ENCODE measurements around the gene CLBA1.

Gene CLBA1

DNA sequence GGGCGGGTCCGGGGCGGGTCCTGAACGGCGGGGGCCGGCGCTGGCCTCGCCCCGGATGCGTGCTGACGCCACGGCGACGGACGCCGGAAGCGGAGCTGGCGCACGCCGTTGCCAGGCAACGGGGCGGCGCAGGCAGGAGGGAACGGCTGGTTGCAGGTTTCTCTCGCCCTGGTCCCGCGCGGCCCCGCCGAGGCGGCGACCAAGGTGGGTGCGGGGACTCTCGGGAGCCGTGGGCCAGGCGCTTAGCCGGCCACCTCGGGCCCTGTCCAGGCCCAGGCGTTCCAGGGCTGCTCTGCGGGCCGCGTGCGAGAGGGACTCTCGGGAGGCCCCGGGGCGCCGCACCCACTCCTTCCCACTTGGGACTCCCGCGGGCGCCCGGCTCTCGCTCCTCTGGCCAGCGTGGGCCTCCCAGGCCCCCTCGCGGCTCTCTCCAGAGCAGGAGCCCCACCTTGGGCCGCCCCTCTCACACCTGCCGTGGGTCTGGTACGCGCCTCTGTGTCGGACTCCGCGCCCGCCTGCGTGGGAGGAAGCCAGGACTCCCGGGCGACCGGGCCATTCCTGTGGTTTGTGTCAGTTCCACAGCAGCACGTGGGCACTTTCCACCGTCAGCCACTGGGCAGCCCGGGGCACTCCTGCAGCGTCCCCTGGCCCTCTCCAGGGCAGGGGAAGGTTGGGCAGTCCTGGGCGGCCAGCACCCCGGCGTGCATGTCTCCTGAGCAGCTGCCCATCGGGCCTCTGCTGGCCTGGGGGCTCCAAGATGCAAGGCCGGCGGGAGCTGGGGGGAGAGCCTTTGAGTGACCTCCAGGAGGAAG is at the start of gene CLBA1:
TSS of gene CLBA1 (plus strand) at position 114 of the 812 bp plus-strand sequence. CDS start at position 758, 644 bp downstream.
- Histone ChIP-seq H3K4me3 (peak within 1 kb of the TSS; percentile 88), H3K27ac (no peak within 1 kb of the TSS), H3K9me3 (ENCODE audit: low read depth, low read length) (no peaks in the 10 kb centered on the region), H3K9ac (ENCODE audit: insufficient read length) (peak within 1 kb of the TSS; percentile 71), H3K36me3 (ENCODE audit: insufficient read depth, low read length) (no peaks in the 10 kb centered on the region)
- TF ChIP-seq FOXP2 (optimal IDR thresholded peaks at IDR 0.05; ENCODE audit: control extremely low read depth, extremely low read length, insufficient read depth) (peak; percentile 69), POLR2AphosphoS5 (IDR thresholded peaks at IDR 0.05; ENCODE audit: borderline replicate concordance, low read depth, low read length) (peak; percentile 53; the same call in 1 of the 2 replicates), EZH2 (IDR thresholded peaks at IDR 0.05) (no peak)
- DNase-seq (ENCODE audit: low read depth, low spot score), result no peak

DNA sequence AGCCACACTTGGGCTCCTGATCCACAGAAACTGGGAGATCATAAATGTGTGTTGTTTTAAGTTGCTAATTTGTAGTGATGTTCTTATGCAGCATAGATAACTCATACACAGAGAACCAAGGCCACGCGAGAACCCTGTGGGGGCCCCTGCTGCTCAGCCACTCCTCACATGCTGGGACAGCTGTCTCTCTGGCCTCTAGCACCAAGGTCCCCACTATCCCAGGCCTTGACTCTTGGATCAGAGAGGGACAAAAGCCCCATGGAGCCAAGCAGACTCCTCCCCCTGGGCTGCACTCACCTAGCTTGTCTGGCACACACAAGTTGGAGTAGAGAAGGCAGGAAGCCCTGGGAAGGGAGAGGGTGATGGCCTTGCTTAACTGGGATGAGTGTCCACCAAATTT is 49.6 kb upstream of the CLBA1 start:
- H3K9ac ChIP-seq (ENCODE audit: insufficient read length), result no peak overlapping the region
- H3K4me3 ChIP-seq, result no peak overlapping the region
- TF ChIP-seq EZH2 (IDR thresholded peaks at IDR 0.05) (no peak), POLR2AphosphoS5 (IDR thresholded peaks at IDR 0.05; ENCODE audit: borderline replicate concordance, low read depth, low read length) (no peak), FOXP2 (optimal IDR thresholded peaks at IDR 0.05; ENCODE audit: control extremely low read depth, extremely low read length, insufficient read depth) (no peak)
- no peak for DNase-seq (ENCODE audit: low read depth, low spot score)
- H3K9me3 ChIP-seq (ENCODE audit: low read depth, low read length), result no peaks in the 10 kb centered on the region
- H3K27ac ChIP-seq, result no peak overlapping the region
- H3K36me3 ChIP-seq (ENCODE audit: insufficient read depth, low read length), result no peaks in the 10 kb centered on the region

DNA sequence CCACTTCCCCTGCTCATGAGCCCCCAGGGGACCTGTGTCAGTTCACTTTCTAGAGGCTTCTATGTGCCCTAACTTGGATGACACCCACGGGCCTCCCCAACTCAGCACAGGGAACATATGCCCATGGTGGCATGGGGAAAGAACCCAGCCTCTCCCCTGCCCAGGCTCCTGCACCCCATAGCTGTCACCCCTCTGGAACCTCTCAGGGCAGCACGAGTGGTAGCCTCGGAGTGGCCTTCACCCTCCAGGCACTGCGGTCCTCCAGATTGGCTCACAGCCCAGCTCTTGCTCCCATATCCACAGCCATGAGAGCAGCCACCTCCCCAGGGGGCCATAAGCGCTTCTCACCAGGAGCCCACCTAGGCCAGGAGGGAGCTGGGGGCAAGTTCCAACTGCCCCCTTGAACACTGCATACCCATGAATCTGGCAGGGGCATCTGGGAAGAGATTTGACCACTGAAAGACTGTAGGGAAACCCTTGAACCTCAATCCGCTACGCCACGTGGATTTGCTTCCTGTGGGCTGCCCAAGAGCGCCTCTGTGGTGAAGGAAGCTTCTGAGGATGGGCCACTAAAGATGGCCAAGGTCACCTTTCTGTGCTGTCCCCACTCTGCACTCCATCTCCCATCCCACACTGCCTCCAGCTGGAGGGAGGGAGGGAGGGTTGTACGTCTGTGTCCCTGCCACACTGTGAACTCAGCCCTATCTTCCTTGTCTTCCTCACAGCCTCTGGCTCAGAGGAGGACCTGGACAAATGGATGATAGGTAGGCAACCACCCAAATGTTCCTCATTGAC is 49.0 kb upstream of the CLBA1 start:
- H3K4me3 ChIP-seq, result no peak overlapping the region
- no peak overlapping the region for H3K9ac ChIP-seq (ENCODE audit: insufficient read length)
- H3K27ac ChIP-seq, result no peak overlapping the region
- no peak for TF ChIP-seq FOXP2 (optimal IDR thresholded peaks at IDR 0.05; ENCODE audit: control extremely low read depth, extremely low read length, insufficient read depth)
- H3K9me3 ChIP-seq (ENCODE audit: low read depth, low read length), result no peaks in the 10 kb centered on the region
- no peak for DNase-seq (ENCODE audit: low read depth, low spot score)
- no peaks in the 10 kb centered on the region for H3K36me3 ChIP-seq (ENCODE audit: insufficient read depth, low read length)

DNA sequence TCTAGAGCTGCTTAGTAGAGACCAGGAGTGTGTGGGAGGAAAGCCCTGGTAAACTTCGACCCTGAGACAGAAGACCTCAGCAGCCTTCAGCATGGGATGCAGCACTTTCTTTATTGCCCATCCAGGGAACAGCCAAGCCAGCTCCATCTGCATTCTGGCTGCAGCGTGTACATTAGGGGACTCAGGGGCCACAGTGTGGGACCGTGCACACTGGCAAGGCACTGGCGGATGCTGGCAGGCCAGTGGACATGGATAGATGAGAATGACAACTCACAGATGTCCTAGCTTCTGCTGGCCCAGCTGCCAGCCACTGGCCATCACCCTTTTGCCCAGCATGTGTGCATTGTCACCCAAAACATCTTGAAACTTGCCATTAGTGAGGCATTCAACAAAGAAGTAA is 48.4 kb upstream of the CLBA1 start:
- TF ChIP-seq POLR2AphosphoS5 (IDR thresholded peaks at IDR 0.05; ENCODE audit: borderline replicate concordance, low read depth, low read length) (no peak), FOXP2 (optimal IDR thresholded peaks at IDR 0.05; ENCODE audit: control extremely low read depth, extremely low read length, insufficient read depth) (no peak)
- no peak overlapping the region for H3K9ac ChIP-seq (ENCODE audit: insufficient read length)

DNA sequence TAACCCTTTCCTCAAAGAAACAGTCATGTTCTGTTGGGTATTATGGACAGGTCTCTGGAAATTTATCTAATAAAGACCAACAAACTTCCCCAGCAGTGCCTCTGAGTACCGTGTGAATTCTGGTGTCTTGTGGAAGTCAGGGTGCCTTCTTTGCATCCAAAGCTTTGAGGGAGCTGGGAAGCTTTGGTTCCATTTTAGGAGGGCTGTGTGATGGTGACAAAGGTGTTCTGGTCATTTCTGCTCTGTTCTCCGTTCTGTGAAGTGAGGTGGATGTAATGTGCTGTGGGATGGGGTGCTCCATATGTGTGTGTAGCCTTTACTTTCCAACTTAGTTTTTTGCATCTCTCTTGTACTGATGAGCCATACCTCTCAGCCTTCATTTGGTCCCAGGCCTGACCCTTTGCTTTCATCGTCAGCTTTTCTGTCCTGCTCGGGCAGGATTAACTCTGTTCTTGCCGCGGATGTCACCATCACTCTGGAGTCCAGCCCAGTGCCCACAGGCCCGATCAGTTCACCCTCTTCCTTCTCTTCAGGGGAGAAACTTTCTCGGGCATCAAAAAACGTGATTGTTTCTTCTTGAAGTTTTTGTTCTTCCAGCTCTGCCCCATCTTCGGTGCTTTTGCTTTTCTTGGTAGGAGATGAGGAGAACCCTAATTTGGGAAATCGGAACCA is 47.8 kb upstream of the CLBA1 start:
- TF ChIP-seq EZH2 (IDR thresholded peaks at IDR 0.05) (no peak), POLR2AphosphoS5 (IDR thresholded peaks at IDR 0.05; ENCODE audit: borderline replicate concordance, low read depth, low read length) (no peak), FOXP2 (optimal IDR thresholded peaks at IDR 0.05; ENCODE audit: control extremely low read depth, extremely low read length, insufficient read depth) (no peak)
- no peak overlapping the region for H3K4me3 ChIP-seq
- no peak for DNase-seq (ENCODE audit: low read depth, low spot score)
- H3K9me3 ChIP-seq (ENCODE audit: low read depth, low read length), result no peaks in the 10 kb centered on the region
- no peaks in the 10 kb centered on the region for H3K36me3 ChIP-seq (ENCODE audit: insufficient read depth, low read length)
- no peak overlapping the region for H3K9ac ChIP-seq (ENCODE audit: insufficient read length)
- no peak overlapping the region for H3K27ac ChIP-seq

More for the DNA sequence above, 48.4 kb upstream of the CLBA1 start:
- no peaks in the 10 kb centered on the region for H3K9me3 ChIP-seq (ENCODE audit: low read depth, low read length)
- H3K36me3 ChIP-seq (ENCODE audit: insufficient read depth, low read length), result no peaks in the 10 kb centered on the region
- H3K4me3 ChIP-seq, result no peak overlapping the region
- no peak overlapping the region for H3K27ac ChIP-seq
- no peak for DNase-seq (ENCODE audit: low read depth, low spot score)

DNA sequence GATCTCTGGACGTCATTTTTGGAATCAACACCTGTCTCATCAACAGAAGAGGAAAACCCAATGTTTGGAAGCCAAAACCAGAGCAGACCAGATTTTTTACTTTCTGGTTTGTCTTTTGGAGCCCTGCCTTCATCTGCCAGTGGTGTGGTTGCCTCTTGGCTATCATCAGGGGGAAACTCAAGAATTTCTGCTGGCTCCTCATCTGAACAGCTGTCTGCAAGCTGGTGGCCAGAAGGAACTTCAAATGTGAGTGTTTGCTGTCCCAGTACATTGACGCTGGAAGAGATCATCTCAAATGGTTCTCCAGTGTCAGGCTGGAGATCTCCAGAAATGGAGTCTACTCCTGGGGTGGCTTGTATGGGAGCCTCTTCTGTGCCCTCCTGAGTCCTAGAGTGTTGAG is 47.2 kb upstream of the CLBA1 start:
- H3K27ac ChIP-seq, result no peak overlapping the region
- H3K9me3 ChIP-seq (ENCODE audit: low read depth, low read length), result no peaks in the 10 kb centered on the region
- H3K4me3 ChIP-seq, result no peak overlapping the region
- TF ChIP-seq EZH2 (IDR thresholded peaks at IDR 0.05) (no peak), POLR2AphosphoS5 (IDR thresholded peaks at IDR 0.05; ENCODE audit: borderline replicate concordance, low read depth, low read length) (no peak), FOXP2 (optimal IDR thresholded peaks at IDR 0.05; ENCODE audit: control extremely low read depth, extremely low read length, insufficient read depth) (no peak)
- H3K9ac ChIP-seq (ENCODE audit: insufficient read length), result no peak overlapping the region
- no peak for DNase-seq (ENCODE audit: low read depth, low spot score)
- no peaks in the 10 kb centered on the region for H3K36me3 ChIP-seq (ENCODE audit: insufficient read depth, low read length)

DNA sequence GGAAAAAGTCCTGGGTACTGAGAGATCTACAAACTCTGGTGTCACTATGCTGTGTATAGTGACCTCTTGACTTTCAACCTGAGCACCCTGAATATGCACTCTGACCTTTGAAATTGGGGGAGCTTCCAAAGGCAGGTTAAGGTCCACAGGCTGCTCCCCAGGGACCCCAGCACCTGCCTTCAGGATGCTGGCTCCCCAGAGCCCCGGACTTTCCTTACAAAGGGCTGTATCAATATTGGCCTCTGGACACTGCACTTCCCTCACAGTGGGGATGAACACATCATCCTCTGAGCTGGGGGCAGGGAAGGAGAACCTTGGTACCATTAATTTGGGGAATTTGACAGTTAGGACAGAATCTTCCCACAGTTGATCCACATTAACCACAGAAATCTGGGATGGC is 46.6 kb upstream of the CLBA1 start:
- Histone ChIP-seq H3K36me3 (ENCODE audit: insufficient read depth, low read length) (no peaks in the 10 kb centered on the region), H3K9me3 (ENCODE audit: low read depth, low read length) (no peaks in the 10 kb centered on the region), H3K27ac (no peak overlapping the region), H3K9ac (ENCODE audit: insufficient read length) (no peak overlapping the region), H3K4me3 (no peak overlapping the region)
- no peak for TF ChIP-seq EZH2 (IDR thresholded peaks at IDR 0.05)
- TF ChIP-seq POLR2AphosphoS5 (IDR thresholded peaks at IDR 0.05; ENCODE audit: borderline replicate concordance, low read depth, low read length), result no peak
- TF ChIP-seq FOXP2 (optimal IDR thresholded peaks at IDR 0.05; ENCODE audit: control extremely low read depth, extremely low read length, insufficient read depth), result no peak
- DNase-seq (ENCODE audit: low read depth, low spot score), result no peak

All from SK-N-MC (cell line).